CD4-positive, alpha-beta T cell (primary cell): ENCODE results near the gene MFAP5. TPM values are rescaled to one million over a fixed set of nuclear protein-coding genes. Genes with fewer than 3 reads are reported as not detected.

Experiments used
- ATAC-seq: fragments of 200-7000 bp; cut with Tn5 transposase; one replicate; pipeline ENCODE4 v1.10.0; 2022; ENCODE audit warnings: mild to moderate bottlenecking; ENCODE audit not compliant: poor library complexity
- CTCF ChIA-PET: fragments of 350-600 bp; sonication (Branson Sonifier 250); formaldehyde crosslinking; loops from one replicate; lab custom pipeline; 2021; ENCODE audit warnings: antibody characterized with exemption, inconsistent platforms; lab: Charles Lee
- POLR2A ChIA-PET: fragments of 350-600 bp; sonication (Branson Sonifier 250); formaldehyde crosslinking; loops from one replicate; lab custom pipeline; 2021; ENCODE audit warnings: antibody characterized with exemption, inconsistent platforms; lab: Charles Lee
- DNase-seq, 14 experiments: peaks; one replicate each; pipeline ENCODE4 v3.0.0-alpha.2; 2013 to 2020; ENCODE audit warnings: mixed read lengths in 2 of 14
- H3K27ac ChIP-seq, 2 donors: one replicate each; pipeline versions ENCODE4 v1.5.1 to v1.7.0; 2013; ENCODE audit warnings: low read length in 2 of 2, low read depth in 1 of 2, mild to moderate bottlenecking in 1 of 2
- H3K27me3 ChIP-seq, 2 experiments: 1 replicate in 1 of 2; 2 replicates in 1 of 2; pipeline versions ENCODE4 v1.6.1 to v1.7.0; 2013; ENCODE audit warnings: low read length in 2 of 2, control low read depth in 1 of 2, mild to moderate bottlenecking in 1 of 2, moderate library complexity in 1 of 2; ENCODE audit not compliant: insufficient read depth in 2 of 2, control insufficient read depth in 1 of 2
- H3K36me3 ChIP-seq: one replicate; pipeline ENCODE4 v1.6.1; 2013; ENCODE audit warnings: low read length, control low read depth; ENCODE audit not compliant: insufficient read depth
- H3K4me1 ChIP-seq: one replicate; pipeline ENCODE4 v1.6.1; 2013; ENCODE audit warnings: low read length, control low read depth; ENCODE audit not compliant: insufficient read depth
- H3K4me3 ChIP-seq: one replicate; pipeline ENCODE4 v1.5.1; 2013; ENCODE audit warnings: mild to moderate bottlenecking, low read length, moderate library complexity
- H3K9me3 ChIP-seq, 2 experiments: 1 replicate in 1 of 2; 2 replicates in 1 of 2; pipeline versions ENCODE4 v1.6.1 to v1.7.0; 2013; ENCODE audit warnings: low read length in 2 of 2, mild to moderate bottlenecking in 2 of 2, control low read depth in 1 of 2, moderate library complexity in 1 of 2; ENCODE audit not compliant: control insufficient read depth in 1 of 2, insufficient read depth in 1 of 2
- H3K27ac Mint-ChIP-seq: one replicate; pipeline ENCODE4 v1.8.0; 2020; ENCODE audit warnings: mixed read lengths
- H3K27me3 Mint-ChIP-seq: one replicate; pipeline ENCODE4 v1.8.0; 2021; ENCODE audit warnings: mixed read lengths
- H3K36me3 Mint-ChIP-seq: one replicate; pipeline ENCODE4 v1.8.0; 2021; ENCODE audit warnings: low read depth, mixed read lengths
- H3K4me1 Mint-ChIP-seq: one replicate; pipeline ENCODE4 v1.8.0; 2021; ENCODE audit warnings: low read depth, mixed read lengths
- H3K4me3 Mint-ChIP-seq: one replicate; pipeline ENCODE4 v1.8.0; 2020; ENCODE audit warnings: mild to moderate bottlenecking, mixed read lengths
- H3K9me3 Mint-ChIP-seq: one replicate; pipeline ENCODE4 v1.8.0; 2020; ENCODE audit warnings: mixed read lengths
- intact Hi-C, 2 experiments: fragments of 100-400 bp; cut with DNase I in 1 of 2; cut with micrococcal nuclease in 1 of 2; formaldehyde crosslinking; loops; one replicate each; pipeline versions ENCODE4 v1.15.1 to v1.9.0; 2023 to 2025; cut with DNase I, micrococcal nuclease
- total RNA-seq, 174 experiments: library from RNA in 2 of 174; stranded (reverse) in 2 of 174; gene quantifications; one replicate each; pipeline ENCODE4 v1.2.3 and lab custom pipeline; 2021 to 2026
- TF ChIP-seq, protein P1 (sequence below): fragments of 200-600 bp; IDR thresholded peaks from one replicate; pipeline ENCODE4 v1.8.0; 2022; ENCODE audit warnings: antibody characterized with exemption, mild to moderate bottlenecking

Gene MFAP5
- total RNA-seq, 2 experiments from 2014 or later, result not detected

DNA sequence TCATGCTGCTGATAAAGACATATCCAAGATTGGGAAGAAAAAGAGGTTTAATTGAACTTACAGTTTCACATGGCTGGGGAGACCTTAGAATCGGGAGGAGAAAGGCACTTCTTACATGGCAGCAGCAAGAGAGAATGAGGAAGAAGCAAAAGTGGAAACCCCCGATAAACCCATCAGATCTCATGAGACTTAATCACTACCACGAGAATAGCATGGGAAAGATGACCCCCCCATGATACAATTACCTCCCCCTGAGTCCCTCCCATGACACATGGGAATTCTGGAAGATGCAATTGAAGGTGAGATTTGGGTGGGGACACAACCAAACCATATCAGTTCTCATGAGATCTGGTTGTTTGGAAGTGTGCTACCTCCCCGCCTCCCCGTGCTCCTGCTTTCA lies 9.8 kb upstream of the MFAP5 start:
- Mint-ChIP-seq H3K27me3 (no peaks in the 10 kb centered on the region), H3K4me1 (peaks cover 9% of the 10 kb centered on the region), H3K4me3 (no peak overlapping the region), H3K9me3 (no peaks in the 10 kb centered on the region), H3K27ac (no peak overlapping the region), H3K36me3 (no peaks in the 10 kb centered on the region)
- H3K36me3 ChIP-seq, result no peaks in the 10 kb centered on the region
- H3K4me1 ChIP-seq, result no peaks in the 10 kb centered on the region
- intact Hi-C loops, result no loop called here
- no peak for DNase-seq
- no peak overlapping the region for H3K4me3 ChIP-seq
- no peak for ATAC-seq
- POLR2A ChIA-PET, result no interaction called here
- H3K27ac ChIP-seq, result no peak overlapping the region
- H3K9me3 ChIP-seq, result peaks cover 0 to 6% of the 10 kb centered on the region in 2 experiments
- no peaks in the 10 kb centered on the region for H3K27me3 ChIP-seq
- CTCF ChIA-PET, result no interaction called here
- TF ChIP-seq, protein P1, sequence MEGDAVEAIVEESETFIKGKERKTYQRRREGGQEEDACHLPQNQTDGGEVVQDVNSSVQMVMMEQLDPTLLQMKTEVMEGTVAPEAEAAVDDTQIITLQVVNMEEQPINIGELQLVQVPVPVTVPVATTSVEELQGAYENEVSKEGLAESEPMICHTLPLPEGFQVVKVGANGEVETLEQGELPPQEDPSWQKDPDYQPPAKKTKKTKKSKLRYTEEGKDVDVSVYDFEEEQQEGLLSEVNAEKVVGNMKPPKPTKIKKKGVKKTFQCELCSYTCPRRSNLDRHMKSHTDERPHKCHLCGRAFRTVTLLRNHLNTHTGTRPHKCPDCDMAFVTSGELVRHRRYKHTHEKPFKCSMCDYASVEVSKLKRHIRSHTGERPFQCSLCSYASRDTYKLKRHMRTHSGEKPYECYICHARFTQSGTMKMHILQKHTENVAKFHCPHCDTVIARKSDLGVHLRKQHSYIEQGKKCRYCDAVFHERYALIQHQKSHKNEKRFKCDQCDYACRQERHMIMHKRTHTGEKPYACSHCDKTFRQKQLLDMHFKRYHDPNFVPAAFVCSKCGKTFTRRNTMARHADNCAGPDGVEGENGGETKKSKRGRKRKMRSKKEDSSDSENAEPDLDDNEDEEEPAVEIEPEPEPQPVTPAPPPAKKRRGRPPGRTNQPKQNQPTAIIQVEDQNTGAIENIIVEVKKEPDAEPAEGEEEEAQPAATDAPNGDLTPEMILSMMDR, result no peak

DNA sequence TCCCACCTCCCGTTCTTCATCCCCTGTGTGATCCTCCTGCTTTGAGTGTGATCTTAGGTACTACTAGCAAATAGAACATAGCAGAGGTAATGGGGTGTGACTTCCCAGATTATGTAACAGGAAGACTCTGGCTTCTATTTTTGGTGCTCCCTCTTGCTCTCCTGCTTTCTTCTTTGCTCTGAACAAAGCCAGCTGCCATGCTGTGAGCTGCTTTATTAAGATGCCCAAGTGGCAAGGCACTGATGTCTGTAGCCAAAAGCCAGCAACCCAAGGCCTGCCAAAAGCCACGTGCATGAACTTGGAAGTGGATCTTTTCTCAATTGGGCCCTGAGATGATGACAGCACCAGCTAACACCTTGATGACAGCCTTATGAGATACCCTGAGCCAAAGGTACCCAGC lies 5.8 kb upstream of the MFAP5 start:
- peaks cover 5% of the 10 kb centered on the region for H3K27me3 Mint-ChIP-seq
- intact Hi-C loops, result no loop called here
- no peak for ATAC-seq
- Histone ChIP-seq H3K4me1 (no peaks in the 10 kb centered on the region), H3K4me3 (no peak overlapping the region), H3K27me3 (no peaks in the 10 kb centered on the region), H3K27ac (no peak overlapping the region), H3K9me3 (peaks cover 0 to 6% of the 10 kb centered on the region in 2 experiments), H3K36me3 (no peaks in the 10 kb centered on the region)
- H3K4me1 Mint-ChIP-seq, result no peaks in the 10 kb centered on the region
- DNase-seq, result no peak
- TF ChIP-seq, protein P1, result no peak
- ChIA-PET POLR2A (no interaction called here), CTCF (no interaction called here)
- H3K9me3 Mint-ChIP-seq, result no peaks in the 10 kb centered on the region
- no peak overlapping the region for H3K27ac Mint-ChIP-seq
- H3K36me3 Mint-ChIP-seq, result no peaks in the 10 kb centered on the region
- H3K4me3 Mint-ChIP-seq, result no peak overlapping the region

DNA sequence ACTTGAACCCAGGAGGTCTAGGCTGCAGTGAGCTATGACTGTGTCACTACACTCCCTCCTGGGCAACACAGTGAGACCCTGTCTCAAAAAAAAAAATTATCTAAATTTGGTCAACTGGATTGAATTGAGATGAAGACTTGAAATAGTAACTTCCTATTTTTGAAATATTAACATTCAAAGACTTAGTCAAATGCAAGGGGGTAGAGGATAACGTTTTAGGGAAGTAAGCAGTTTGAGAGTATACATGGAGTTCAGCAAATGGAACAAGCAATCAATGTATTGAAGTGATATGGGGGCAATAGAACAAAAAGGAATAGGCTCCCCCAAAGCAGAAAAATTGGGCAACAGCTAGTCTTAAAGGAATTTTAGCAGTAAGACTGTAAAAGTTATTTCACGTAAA lies 4.6 kb upstream of the MFAP5 start:
- Mint-ChIP-seq H3K4me3 (no peak overlapping the region), H3K4me1 (no peaks in the 10 kb centered on the region), H3K27ac (no peak overlapping the region), H3K9me3 (no peaks in the 10 kb centered on the region), H3K36me3 (no peaks in the 10 kb centered on the region), H3K27me3 (peaks cover 5% of the 10 kb centered on the region)
- POLR2A ChIA-PET, result no interaction called here
- DNase-seq (no peak), ATAC-seq (no peak)
- Histone ChIP-seq H3K9me3 (peaks cover 0 to 6% of the 10 kb centered on the region in 2 experiments), H3K36me3 (no peaks in the 10 kb centered on the region), H3K27ac (no peak overlapping the region), H3K4me3 (no peak overlapping the region), H3K27me3 (no peaks in the 10 kb centered on the region), H3K4me1 (no peaks in the 10 kb centered on the region)
- intact Hi-C loops, result no loop called here
- TF ChIP-seq, protein P1, result no peak
- CTCF ChIA-PET, result interaction anchor here (0.7 kb wide), 1 partner anchor 9 kb away, joined by 3 read pairs; no protein-coding TSS in a partner anchor
